ENCODE results near the gene HTR2B. TPM values are rescaled to one million over a fixed set of nuclear protein-coding genes. Genes with fewer than 3 reads are reported as not detected.
"Not testable (repeated sequence)": the region's sequence is repeated elsewhere in the genome, so short reads cannot be mapped to it uniquely, and the experiment has no call there.

The HTR2B gene
- total and polyA plus RNA-seq, 2 donors (not counting 1 experiment from before 2014, with no cell fraction given): 12.6 to 92.5 TPM

DNA sequence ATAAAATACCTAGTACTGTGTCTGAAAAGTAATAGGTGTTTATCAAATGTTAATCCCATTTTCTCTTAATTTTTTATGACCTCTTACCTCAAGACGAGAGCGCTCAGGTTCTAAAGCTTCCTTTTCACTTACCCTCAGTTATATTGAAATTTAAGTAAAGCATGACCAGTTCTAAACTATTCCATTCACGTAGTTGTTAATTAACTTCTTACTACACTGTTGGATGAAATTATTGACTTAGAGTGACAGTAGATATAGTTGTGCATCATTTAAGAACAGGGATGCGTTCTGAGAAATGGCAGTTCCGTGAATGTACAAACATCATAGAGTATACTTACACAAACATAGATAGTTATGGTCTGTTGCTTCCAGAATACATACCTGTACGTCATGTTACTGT lies 20.1 kb upstream of the HTR2B start:
- Histone ChIP-seq H2AFZ (ENCODE audit: low read length) (no peak overlapping the region), H3K4me1 (ENCODE audit: control insufficient read depth, extremely low read depth, insufficient read depth, low read length) (peaks cover 8% of the 10 kb centered on the region), H3K27ac (ENCODE audit: insufficient read depth, low read length) (no peak overlapping the region), H3K4me3 (replicated peaks in 1 of 4; ENCODE audit: control extremely low read depth in 1 of 4, insufficient read depth in 1 of 4, low read depth in 3 of 4, low read length in 4 of 4) (no peak overlapping the region), H3K79me2 (ENCODE audit: control insufficient read depth, insufficient read depth, low read length) (no peaks in the 10 kb centered on the region), H3K9me3 (ENCODE audit: control insufficient read depth, insufficient read depth, low read depth, low read length) (no peaks in the 10 kb centered on the region), H3K36me3 (ENCODE audit: control insufficient read depth, insufficient read depth, low read length) (no peaks in the 10 kb centered on the region), H3K27me3 (ENCODE audit: control insufficient read depth, insufficient read depth, low read length) (no peaks in the 10 kb centered on the region), H3K4me2 (ENCODE audit: extremely low read depth, insufficient read depth, low read length) (no peak overlapping the region), H4K20me1 (ENCODE audit: control insufficient read depth, extremely low read depth, insufficient read depth, low read length) (no peaks in the 10 kb centered on the region), H3K9ac (ENCODE audit: insufficient read depth, low read length) (no peak overlapping the region)
- DNase-seq (ENCODE audit: low read depth in 2 of 2): no peak
- no peak for TF ChIP-seq EZH2 (IDR thresholded peaks at IDR 0.05; ENCODE audit: low read length, missing control alignments)
- TF ChIP-seq, protein P1, sequence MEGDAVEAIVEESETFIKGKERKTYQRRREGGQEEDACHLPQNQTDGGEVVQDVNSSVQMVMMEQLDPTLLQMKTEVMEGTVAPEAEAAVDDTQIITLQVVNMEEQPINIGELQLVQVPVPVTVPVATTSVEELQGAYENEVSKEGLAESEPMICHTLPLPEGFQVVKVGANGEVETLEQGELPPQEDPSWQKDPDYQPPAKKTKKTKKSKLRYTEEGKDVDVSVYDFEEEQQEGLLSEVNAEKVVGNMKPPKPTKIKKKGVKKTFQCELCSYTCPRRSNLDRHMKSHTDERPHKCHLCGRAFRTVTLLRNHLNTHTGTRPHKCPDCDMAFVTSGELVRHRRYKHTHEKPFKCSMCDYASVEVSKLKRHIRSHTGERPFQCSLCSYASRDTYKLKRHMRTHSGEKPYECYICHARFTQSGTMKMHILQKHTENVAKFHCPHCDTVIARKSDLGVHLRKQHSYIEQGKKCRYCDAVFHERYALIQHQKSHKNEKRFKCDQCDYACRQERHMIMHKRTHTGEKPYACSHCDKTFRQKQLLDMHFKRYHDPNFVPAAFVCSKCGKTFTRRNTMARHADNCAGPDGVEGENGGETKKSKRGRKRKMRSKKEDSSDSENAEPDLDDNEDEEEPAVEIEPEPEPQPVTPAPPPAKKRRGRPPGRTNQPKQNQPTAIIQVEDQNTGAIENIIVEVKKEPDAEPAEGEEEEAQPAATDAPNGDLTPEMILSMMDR (conservative IDR thresholded peaks at IDR 0.05 in 1 of 2, IDR thresholded peaks at IDR 0.05 in 1 of 2; ENCODE audit: low read depth in 1 of 2, low read length in 2 of 2): no peak

DNA sequence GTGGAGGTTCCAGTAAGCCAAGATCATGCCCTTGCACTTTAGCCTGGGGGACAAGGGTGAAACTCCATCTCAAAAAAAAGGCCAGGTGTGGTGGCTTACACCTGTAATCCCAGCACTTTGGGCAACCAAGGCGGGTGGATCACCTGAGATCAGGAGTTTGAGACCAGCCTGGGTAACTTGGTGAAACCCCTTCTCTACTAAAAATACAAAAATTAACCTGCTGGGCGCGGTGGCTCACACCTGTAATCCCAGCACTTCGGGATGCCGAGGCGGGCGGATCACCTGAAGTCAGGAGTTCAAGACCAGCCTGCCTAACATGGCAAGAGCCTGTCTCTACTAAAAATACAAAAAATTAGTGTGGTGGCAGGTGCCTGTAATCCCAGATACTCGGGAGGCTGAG lies 16.0 kb upstream of the HTR2B start:
- not testable (repeated sequence) for H3K27ac ChIP-seq (ENCODE audit: insufficient read depth, low read length); H3K4me3 ChIP-seq (replicated peaks in 1 of 4; ENCODE audit: control extremely low read depth in 1 of 4, insufficient read depth in 1 of 4, low read depth in 3 of 4, low read length in 4 of 4); H3K9ac ChIP-seq (ENCODE audit: insufficient read depth, low read length); H3K9me3 ChIP-seq (ENCODE audit: control insufficient read depth, insufficient read depth, low read depth, low read length); H4K20me1 ChIP-seq (ENCODE audit: control insufficient read depth, extremely low read depth, insufficient read depth, low read length); H3K4me1 ChIP-seq (ENCODE audit: control insufficient read depth, extremely low read depth, insufficient read depth, low read length); H3K36me3 ChIP-seq (ENCODE audit: control insufficient read depth, insufficient read depth, low read length); H3K27me3 ChIP-seq (ENCODE audit: control insufficient read depth, insufficient read depth, low read length); H3K4me2 ChIP-seq (ENCODE audit: extremely low read depth, insufficient read depth, low read length); DNase-seq (ENCODE audit: low read depth in 2 of 2); H2AFZ ChIP-seq (ENCODE audit: low read length); H3K79me2 ChIP-seq (ENCODE audit: control insufficient read depth, insufficient read depth, low read length)

DNA sequence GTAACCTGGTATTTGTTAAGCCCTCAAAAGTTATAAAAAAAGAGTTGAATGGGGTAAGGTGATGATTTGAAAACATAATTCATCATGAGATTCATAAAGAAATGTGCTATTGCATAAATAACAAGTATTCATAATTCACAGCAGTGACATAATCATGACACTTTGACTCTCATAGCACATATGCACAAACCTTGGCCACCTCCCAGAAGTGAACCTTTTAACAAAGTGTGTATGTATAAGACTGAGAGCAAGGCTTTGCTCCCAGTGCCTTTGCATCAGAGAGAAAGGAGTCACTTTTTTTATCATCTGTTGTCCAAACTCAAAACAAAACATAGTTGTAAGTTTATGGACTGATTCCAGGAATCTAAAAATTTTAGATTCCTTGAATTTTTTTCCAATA lies 15.0 kb upstream of the HTR2B start:
- no peak overlapping the region for H3K4me2 ChIP-seq (ENCODE audit: extremely low read depth, insufficient read depth, low read length)
- no peak overlapping the region for H3K9ac ChIP-seq (ENCODE audit: insufficient read depth, low read length)
- H3K36me3 ChIP-seq (ENCODE audit: control insufficient read depth, insufficient read depth, low read length): no peaks in the 10 kb centered on the region
- H3K9me3 ChIP-seq (ENCODE audit: control insufficient read depth, insufficient read depth, low read depth, low read length): no peaks in the 10 kb centered on the region
- DNase-seq (ENCODE audit: low read depth in 2 of 2): no peak
- H2AFZ ChIP-seq (ENCODE audit: low read length): no peak overlapping the region
- TF ChIP-seq, protein P1 (conservative IDR thresholded peaks at IDR 0.05 in 1 of 2, IDR thresholded peaks at IDR 0.05 in 1 of 2; ENCODE audit: low read depth in 1 of 2, low read length in 2 of 2): no peak
- no peaks in the 10 kb centered on the region for H3K79me2 ChIP-seq (ENCODE audit: control insufficient read depth, insufficient read depth, low read length)
- H3K27me3 ChIP-seq (ENCODE audit: control insufficient read depth, insufficient read depth, low read length): no peaks in the 10 kb centered on the region
- H3K4me1 ChIP-seq (ENCODE audit: control insufficient read depth, extremely low read depth, insufficient read depth, low read length): peaks cover 7% of the 10 kb centered on the region
- no peaks in the 10 kb centered on the region for H4K20me1 ChIP-seq (ENCODE audit: control insufficient read depth, extremely low read depth, insufficient read depth, low read length)
- no peak overlapping the region for H3K27ac ChIP-seq (ENCODE audit: insufficient read depth, low read length)
- no peak overlapping the region for H3K4me3 ChIP-seq (replicated peaks in 1 of 4; ENCODE audit: control extremely low read depth in 1 of 4, insufficient read depth in 1 of 4, low read depth in 3 of 4, low read length in 4 of 4)

Data from fibroblast of lung (primary cell).